ENCODE measurements around the gene PKP4. TPM values are rescaled to one million over a fixed set of nuclear protein-coding genes. Genes with fewer than 3 reads are reported as not detected.

The PKP4 gene
- total RNA-seq, 1 experiment from 2014 or later: 67.7 TPM

DNA sequence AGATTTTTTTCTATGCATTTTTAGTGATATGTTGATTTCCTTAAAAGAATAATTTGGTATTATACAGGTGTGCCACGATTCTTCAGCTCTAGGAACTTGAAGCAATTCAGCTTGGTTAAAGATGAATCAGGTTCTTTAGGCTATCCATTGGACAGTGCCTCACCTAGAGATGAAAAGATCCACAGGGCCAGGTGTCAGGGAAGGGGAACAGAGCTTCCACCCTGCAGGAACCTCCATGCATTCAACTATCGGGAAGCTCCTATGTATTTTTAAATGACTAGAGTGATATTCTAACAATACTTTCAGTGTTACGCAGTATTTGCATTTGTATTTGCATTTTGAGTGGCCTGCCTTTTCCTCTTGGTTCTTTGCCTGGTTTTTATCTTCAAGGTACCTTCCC lies 40.2 kb downstream of the PKP4 start:
- Histone ChIP-seq H3K9me3 (ENCODE audit: low read depth, low read length, poor library complexity, severe bottlenecking) (no peaks in the 10 kb centered on the region), H3K36me3 (ENCODE audit: insufficient read depth, low read length, poor library complexity, severe bottlenecking) (no peaks in the 10 kb centered on the region), H3K27ac (ENCODE audit: low read depth, low read length, poor library complexity, severe bottlenecking) (no peak overlapping the region), H3K27me3 (replicated peaks; ENCODE audit: insufficient read depth, low read depth, low read length, poor library complexity) (no peaks in the 10 kb centered on the region), H3K4me3 (ENCODE audit: low read depth, low read length, poor library complexity, severe bottlenecking) (no peak overlapping the region), H3K4me1 (ENCODE audit: insufficient read depth, low read length, poor library complexity, severe bottlenecking) (peaks cover 14% of the 10 kb centered on the region)
- no peak for DNase-seq (ENCODE audit: low spot score)
- TF ChIP-seq, protein P1, sequence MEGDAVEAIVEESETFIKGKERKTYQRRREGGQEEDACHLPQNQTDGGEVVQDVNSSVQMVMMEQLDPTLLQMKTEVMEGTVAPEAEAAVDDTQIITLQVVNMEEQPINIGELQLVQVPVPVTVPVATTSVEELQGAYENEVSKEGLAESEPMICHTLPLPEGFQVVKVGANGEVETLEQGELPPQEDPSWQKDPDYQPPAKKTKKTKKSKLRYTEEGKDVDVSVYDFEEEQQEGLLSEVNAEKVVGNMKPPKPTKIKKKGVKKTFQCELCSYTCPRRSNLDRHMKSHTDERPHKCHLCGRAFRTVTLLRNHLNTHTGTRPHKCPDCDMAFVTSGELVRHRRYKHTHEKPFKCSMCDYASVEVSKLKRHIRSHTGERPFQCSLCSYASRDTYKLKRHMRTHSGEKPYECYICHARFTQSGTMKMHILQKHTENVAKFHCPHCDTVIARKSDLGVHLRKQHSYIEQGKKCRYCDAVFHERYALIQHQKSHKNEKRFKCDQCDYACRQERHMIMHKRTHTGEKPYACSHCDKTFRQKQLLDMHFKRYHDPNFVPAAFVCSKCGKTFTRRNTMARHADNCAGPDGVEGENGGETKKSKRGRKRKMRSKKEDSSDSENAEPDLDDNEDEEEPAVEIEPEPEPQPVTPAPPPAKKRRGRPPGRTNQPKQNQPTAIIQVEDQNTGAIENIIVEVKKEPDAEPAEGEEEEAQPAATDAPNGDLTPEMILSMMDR (conservative IDR thresholded peaks at IDR 0.05; ENCODE audit: low read depth, low read length): no peak
- no peak for TF ChIP-seq EZH2 (IDR thresholded peaks at IDR 0.05; ENCODE audit: borderline replicate concordance, low read depth, low read length, poor library complexity, severe bottlenecking)
- CTCF ChIA-PET: no interaction called here
- BruUV-seq (replicated peaks): no TSS peak
- intact Hi-C loops (cut with micrococcal nuclease; ENCODE audit: unreplicated experiment): no loop called here
- POLR2A ChIA-PET (ENCODE audit: low non-redundant PET): no interaction called here

DNA sequence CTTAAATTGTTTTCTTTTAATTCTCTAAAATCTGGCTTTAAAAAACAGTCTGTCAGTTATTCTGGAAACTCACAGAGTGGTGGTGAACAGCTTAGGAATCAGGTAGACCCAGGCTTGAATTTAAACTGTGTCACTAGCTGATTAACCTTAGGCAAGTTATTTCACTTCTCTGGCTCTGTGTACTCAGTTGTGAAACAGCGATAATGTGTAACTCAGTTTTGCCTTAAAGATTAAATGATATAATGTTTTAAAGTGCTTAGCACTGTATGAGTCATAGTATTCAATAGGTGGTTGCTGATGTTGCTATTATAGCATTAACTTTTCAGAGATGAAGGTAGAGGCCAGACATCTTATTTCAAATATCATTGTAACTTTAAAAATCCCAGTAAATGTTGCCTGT lies 40.7 kb downstream of the PKP4 start:
- no TSS peak for BruUV-seq (replicated peaks)
- Histone ChIP-seq H3K9me3 (ENCODE audit: low read depth, low read length, poor library complexity, severe bottlenecking) (no peaks in the 10 kb centered on the region), H3K4me1 (ENCODE audit: insufficient read depth, low read length, poor library complexity, severe bottlenecking) (peaks cover 15% of the 10 kb centered on the region), H3K36me3 (ENCODE audit: insufficient read depth, low read length, poor library complexity, severe bottlenecking) (no peaks in the 10 kb centered on the region), H3K27ac (ENCODE audit: low read depth, low read length, poor library complexity, severe bottlenecking) (no peak overlapping the region), H3K27me3 (replicated peaks; ENCODE audit: insufficient read depth, low read depth, low read length, poor library complexity) (no peaks in the 10 kb centered on the region), H3K4me3 (ENCODE audit: low read depth, low read length, poor library complexity, severe bottlenecking) (no peak overlapping the region)
- ChIA-PET POLR2A (ENCODE audit: low non-redundant PET) (no interaction called here), CTCF (no interaction called here)
- DNase-seq (ENCODE audit: low spot score): no peak
- TF ChIP-seq, protein P1 (conservative IDR thresholded peaks at IDR 0.05; ENCODE audit: low read depth, low read length): no peak
- no peak for TF ChIP-seq EZH2 (IDR thresholded peaks at IDR 0.05; ENCODE audit: borderline replicate concordance, low read depth, low read length, poor library complexity, severe bottlenecking)
- intact Hi-C loops (cut with micrococcal nuclease; ENCODE audit: unreplicated experiment): no loop called here

DNA sequence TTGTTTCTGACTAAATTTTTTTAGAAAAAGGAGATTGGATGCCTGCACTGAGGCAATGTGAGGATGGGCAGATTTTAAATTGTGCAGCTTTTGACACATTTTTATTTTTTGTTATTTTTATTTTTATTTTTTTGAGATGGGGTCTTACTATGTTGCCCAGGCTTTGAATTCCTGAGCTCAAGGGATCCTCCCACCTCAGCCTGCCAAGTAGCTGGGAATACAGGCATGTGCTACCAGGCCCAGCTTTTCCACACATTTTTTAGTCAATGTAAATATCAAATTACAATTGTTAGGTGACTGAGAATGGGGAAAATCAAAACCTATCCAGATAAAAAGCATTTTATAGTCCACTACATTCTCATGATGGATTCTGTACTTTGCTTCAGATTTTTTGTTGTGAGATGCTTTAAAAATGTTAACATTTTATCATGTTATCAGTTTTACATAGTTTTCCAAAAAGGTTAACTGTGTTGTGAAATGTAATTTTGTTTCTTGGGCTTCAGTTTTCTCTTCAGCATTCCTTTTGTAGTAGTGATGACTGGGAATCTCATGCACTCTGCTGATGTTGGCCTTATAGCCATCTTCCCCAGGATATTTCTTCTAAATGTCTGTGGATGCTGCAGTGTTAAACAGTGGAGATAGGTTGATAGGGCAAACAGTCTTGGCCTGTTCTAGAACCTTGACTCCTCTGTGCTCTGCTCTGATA lies 41.4 kb downstream of the PKP4 start:
- no peak overlapping the region for H3K4me3 ChIP-seq (ENCODE audit: low read depth, low read length, poor library complexity, severe bottlenecking)
- DNase-seq (ENCODE audit: low spot score): no peak
- H3K9me3 ChIP-seq (ENCODE audit: low read depth, low read length, poor library complexity, severe bottlenecking): no peaks in the 10 kb centered on the region
- no peaks in the 10 kb centered on the region for H3K27me3 ChIP-seq (replicated peaks; ENCODE audit: insufficient read depth, low read depth, low read length, poor library complexity)
- peaks cover 22% of the 10 kb centered on the region for H3K4me1 ChIP-seq (ENCODE audit: insufficient read depth, low read length, poor library complexity, severe bottlenecking)
- no peak overlapping the region for H3K27ac ChIP-seq (ENCODE audit: low read depth, low read length, poor library complexity, severe bottlenecking)
- CTCF ChIA-PET: no interaction called here
- intact Hi-C loops (cut with micrococcal nuclease; ENCODE audit: unreplicated experiment): no loop called here
- TF ChIP-seq, protein P1 (conservative IDR thresholded peaks at IDR 0.05; ENCODE audit: low read depth, low read length): no peak
- TF ChIP-seq EZH2 (IDR thresholded peaks at IDR 0.05; ENCODE audit: borderline replicate concordance, low read depth, low read length, poor library complexity, severe bottlenecking): no peak
- POLR2A ChIA-PET (ENCODE audit: low non-redundant PET): no interaction called here
- H3K36me3 ChIP-seq (ENCODE audit: insufficient read depth, low read length, poor library complexity, severe bottlenecking): no peaks in the 10 kb centered on the region
- no TSS peak for BruUV-seq (replicated peaks)

All from A673 (cell line).